Measurements from ENCODE around the gene RAB38.

RAB38 gene

GRCh38 chr11:88101881-88102597, 73.2 kb downstream of the RAB38 start:
- no peak for DNase-seq

- DNase-seq, result no peak
Measured at GRCh38 chr11:88100151-88100550, 75.1 kb downstream of the RAB38 start.

DNA sequence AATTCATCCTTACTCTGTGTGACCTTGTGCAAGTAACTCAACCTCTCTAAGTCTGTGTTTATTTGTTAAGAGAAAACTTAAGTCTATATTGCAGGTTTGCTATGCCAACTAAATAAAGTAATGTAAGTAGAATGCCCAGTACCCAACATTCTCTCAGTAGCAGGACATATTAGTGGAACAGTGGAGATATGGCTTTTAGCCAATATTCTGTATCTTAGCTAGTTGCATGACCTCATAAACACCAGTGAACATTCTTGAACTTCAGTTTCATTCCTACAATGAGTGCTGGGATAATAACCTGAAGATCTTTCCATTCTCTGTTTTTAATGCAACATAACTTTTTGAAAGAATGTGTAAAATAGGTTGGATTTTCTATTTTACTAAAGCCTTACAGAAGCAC, 77.0 kb downstream of the RAB38 start:
- DNase-seq, result no peak

GRCh38 chr11:88089134-88089533, 86.1 kb downstream of the RAB38 start:
- DNase-seq, result no peak

GRCh38 chr11:88087337-88087736, 87.9 kb downstream of the RAB38 start:
- DNase-seq, result no peak

GRCh38 chr11:88086297-88086696, 88.9 kb downstream of the RAB38 start:
- DNase-seq, result no peak

DNA sequence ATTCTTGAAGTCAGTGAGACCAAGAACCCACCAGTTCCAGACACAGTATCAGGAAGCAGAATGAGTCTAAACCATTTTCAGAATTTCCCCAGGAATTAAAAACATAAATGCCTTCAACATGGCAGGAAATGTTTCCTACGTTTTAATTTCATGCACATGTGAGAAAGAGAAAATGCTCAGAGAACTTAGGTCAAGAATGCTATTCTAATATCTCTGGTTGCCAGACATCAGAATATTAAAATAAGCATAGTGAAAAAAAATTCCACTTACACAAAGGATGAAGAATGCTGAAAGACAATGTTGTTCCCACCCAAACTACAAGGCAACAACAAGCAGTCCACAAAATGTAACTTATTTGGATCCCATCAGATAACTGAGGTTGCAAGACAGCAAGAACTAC, 104.8 kb downstream of the RAB38 start:
- DNase-seq, result no peak

GRCh38 chr11:88068848-88069554, 106.2 kb downstream of the RAB38 start:
- DNase-seq, result no peak

DNA sequence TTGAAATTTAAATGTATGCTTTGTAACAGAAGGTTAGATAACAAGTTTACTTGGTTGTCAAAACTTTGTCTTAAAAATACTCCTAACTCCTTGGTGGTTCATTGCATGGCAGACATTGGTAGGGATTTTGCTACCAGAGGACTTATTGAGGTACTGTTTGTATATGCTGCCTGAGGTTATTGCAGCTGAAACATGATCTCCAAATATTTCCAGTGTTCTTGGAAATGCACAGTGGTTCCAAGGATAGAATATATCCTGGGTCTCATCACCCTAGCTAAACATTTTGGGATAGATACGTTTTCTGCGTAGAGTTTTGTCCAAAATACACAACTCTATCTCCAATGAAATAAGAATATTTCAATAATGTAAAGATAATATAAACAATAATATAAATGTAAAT, 109.2 kb downstream of the RAB38 start:
- no peak for DNase-seq

- peak; percentile 3 for DNase-seq
Measured at GRCh38 chr11:88064097-88064705, 111.0 kb downstream of the RAB38 start.
